ENCODE data around the gene HIF3A. TPM values are rescaled to one million over a fixed set of nuclear protein-coding genes. Genes with fewer than 3 reads are reported as not detected.

Gene HIF3A
- total RNA-seq, 1 experiment from 2014 or later: 5.2 TPM

DNA sequence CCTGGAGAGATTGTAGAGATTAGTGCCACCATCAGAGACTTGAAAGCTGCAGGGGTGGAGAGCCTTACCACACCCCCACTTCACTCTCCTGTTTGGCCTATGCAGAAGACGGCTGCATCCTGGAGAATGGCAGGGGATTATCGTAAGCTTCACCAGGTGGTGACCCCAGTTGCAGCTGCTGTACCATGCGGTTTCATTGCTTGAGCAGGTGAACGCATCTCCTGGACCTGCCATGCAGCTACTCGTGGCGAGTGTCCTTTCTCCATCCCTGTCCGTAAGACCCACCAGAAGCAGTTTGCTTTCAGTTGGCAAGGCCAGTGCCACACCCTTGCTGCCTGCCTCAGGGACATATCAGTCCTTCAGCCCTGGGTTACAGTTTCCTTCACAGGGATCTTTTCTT, 71.3 kb downstream of the HIF3A start:
- peak in 1 of 2 experiments; percentile 23 for DNase-seq
- Mint-ChIP-seq H3K36me3 (ENCODE audit: insufficient read depth, unreplicated experiment) (peaks cover 52% of the 10 kb centered on the region), H3K4me1 (ENCODE audit: low read depth, unreplicated experiment) (no peaks in the 10 kb centered on the region), H3K27me3 (ENCODE audit: insufficient read depth, unreplicated experiment) (no peaks in the 10 kb centered on the region), H3K9me3 (ENCODE audit: unreplicated experiment) (no peaks in the 10 kb centered on the region), H3K27ac (ENCODE audit: unreplicated experiment) (no peak overlapping the region), H3K4me3 (ENCODE audit: unreplicated experiment) (no peak overlapping the region)
- no TSS peak for BruUV-seq (replicated peaks)
- TF ChIP-seq, protein P1, sequence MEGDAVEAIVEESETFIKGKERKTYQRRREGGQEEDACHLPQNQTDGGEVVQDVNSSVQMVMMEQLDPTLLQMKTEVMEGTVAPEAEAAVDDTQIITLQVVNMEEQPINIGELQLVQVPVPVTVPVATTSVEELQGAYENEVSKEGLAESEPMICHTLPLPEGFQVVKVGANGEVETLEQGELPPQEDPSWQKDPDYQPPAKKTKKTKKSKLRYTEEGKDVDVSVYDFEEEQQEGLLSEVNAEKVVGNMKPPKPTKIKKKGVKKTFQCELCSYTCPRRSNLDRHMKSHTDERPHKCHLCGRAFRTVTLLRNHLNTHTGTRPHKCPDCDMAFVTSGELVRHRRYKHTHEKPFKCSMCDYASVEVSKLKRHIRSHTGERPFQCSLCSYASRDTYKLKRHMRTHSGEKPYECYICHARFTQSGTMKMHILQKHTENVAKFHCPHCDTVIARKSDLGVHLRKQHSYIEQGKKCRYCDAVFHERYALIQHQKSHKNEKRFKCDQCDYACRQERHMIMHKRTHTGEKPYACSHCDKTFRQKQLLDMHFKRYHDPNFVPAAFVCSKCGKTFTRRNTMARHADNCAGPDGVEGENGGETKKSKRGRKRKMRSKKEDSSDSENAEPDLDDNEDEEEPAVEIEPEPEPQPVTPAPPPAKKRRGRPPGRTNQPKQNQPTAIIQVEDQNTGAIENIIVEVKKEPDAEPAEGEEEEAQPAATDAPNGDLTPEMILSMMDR (IDR thresholded peaks at IDR 0.05; ENCODE audit: insufficient read depth in 1 of 2, low read depth in 1 of 2, low read length in 1 of 2, severe bottlenecking in 1 of 2, unreplicated experiment in 1 of 2): no peak
- no peaks in the 10 kb centered on the region for H3K9me3 ChIP-seq
- H3K4me3 ChIP-seq (ENCODE audit: low read depth, low read length): no peak overlapping the region
- CTCF ChIA-PET: interaction anchor here (0.5 kb wide), 1 partner anchor 27 kb away, joined by 6 read pairs; no protein-coding TSS in a partner anchor
- H3K36me3 ChIP-seq (ENCODE audit: control insufficient read depth, insufficient read depth, low read length): peaks cover 2% of the 10 kb centered on the region; the same call in 1 of the 2 replicates
- intact Hi-C loops (cut with micrococcal nuclease; ENCODE audit: unreplicated experiment): no loop called here
- H3K4me1 ChIP-seq: peaks cover 5% of the 10 kb centered on the region; the same call in 1 of the 2 replicates
- H3K27me3 ChIP-seq (replicated peaks; ENCODE audit: control insufficient read depth, insufficient read depth, low read length): no peaks in the 10 kb centered on the region
- POLR2A ChIA-PET: no interaction called here

DNA sequence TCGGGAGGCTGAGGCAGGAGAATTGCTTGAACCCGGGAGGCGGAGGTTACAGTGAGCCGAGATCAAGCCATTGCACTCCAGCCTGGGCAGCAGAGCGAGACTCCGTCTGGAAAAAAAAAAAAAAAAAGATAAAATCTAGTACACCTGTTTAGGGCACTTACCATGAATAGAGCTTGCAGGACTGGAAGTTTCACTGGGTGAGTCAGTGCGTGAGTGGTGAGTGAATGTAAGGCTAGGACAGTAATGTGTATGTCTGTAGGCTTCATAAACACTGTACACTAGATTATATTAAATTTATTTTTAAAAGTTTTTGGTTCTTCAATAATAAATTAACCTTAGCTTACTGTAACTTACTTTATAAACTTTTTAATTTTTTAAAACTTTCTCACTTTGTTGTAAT, 73.0 kb downstream of the HIF3A start:
- Mint-ChIP-seq H3K36me3 (ENCODE audit: insufficient read depth, unreplicated experiment) (peaks cover 44% of the 10 kb centered on the region), H3K27me3 (ENCODE audit: insufficient read depth, unreplicated experiment) (no peaks in the 10 kb centered on the region), H3K9me3 (ENCODE audit: unreplicated experiment) (no peaks in the 10 kb centered on the region), H3K4me1 (ENCODE audit: low read depth, unreplicated experiment) (no peaks in the 10 kb centered on the region), H3K27ac (ENCODE audit: unreplicated experiment) (no peak overlapping the region), H3K4me3 (ENCODE audit: unreplicated experiment) (no peak overlapping the region)
- no peaks in the 10 kb centered on the region for H3K27me3 ChIP-seq (replicated peaks; ENCODE audit: control insufficient read depth, insufficient read depth, low read length)
- H3K4me1 ChIP-seq: peaks cover 6% of the 10 kb centered on the region; the same call in 1 of the 2 replicates
- TF ChIP-seq, protein P1 (IDR thresholded peaks at IDR 0.05; ENCODE audit: insufficient read depth in 1 of 2, low read depth in 1 of 2, low read length in 1 of 2, severe bottlenecking in 1 of 2, unreplicated experiment in 1 of 2): no peak
- POLR2A ChIA-PET: interaction anchor here (0.7 kb wide), 1 partner anchor 616 kb away, joined by 6 read pairs; no protein-coding TSS in a partner anchor
- H3K9me3 ChIP-seq: no peaks in the 10 kb centered on the region
- H3K36me3 ChIP-seq (ENCODE audit: control insufficient read depth, insufficient read depth, low read length): peaks cover 2% of the 10 kb centered on the region; the same call in 1 of the 2 replicates
- no peak overlapping the region for H3K4me3 ChIP-seq (ENCODE audit: low read depth, low read length)
- DNase-seq: peak in 1 of 2 experiments; percentile 12
- no TSS peak for BruUV-seq (replicated peaks)
- CTCF ChIA-PET: no interaction called here
- intact Hi-C loops (cut with micrococcal nuclease; ENCODE audit: unreplicated experiment): no loop called here

DNA sequence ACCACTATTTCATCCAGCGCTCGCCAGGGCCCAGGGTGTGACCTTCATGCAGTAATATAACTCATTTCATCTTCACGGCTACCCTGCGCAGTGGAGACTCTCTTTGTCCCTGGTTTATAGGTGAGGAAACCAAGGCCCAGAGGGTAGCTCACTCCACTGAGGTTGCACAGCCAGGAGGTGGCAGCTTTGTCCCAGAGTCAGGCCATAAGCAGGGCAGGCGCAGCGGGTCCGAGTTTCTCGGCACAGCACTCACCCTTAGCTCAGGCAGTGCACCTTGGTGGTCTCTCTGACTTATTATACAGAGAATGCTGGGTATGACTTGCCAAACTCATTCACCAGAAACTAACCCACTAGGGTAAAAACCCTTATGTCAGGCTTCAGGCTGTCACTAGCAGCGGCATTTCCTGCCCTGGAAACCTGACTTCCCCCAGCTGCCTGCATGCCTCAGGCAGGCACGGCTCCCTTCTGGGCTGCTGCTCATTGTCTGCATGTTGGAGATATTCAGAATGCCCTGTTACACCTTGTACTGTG, 74.6 kb downstream of the HIF3A start:
- CTCF ChIA-PET: interaction anchor here (1.2 kb wide), 1 partner anchor 91 kb away, joined by 3 read pairs; no protein-coding TSS in a partner anchor
- intact Hi-C loops (cut with micrococcal nuclease; ENCODE audit: unreplicated experiment): no loop called here
- Histone ChIP-seq H3K9me3 (no peaks in the 10 kb centered on the region), H3K4me1 (peaks cover 6% of the 10 kb centered on the region; the same call in 1 of the 2 replicates), H3K36me3 (ENCODE audit: control insufficient read depth, insufficient read depth, low read length) (no peaks in the 10 kb centered on the region; the same call in 1 of the 2 replicates), H3K4me3 (ENCODE audit: low read depth, low read length) (no peak overlapping the region), H3K27me3 (replicated peaks; ENCODE audit: control insufficient read depth, insufficient read depth, low read length) (no peaks in the 10 kb centered on the region)
- POLR2A ChIA-PET: no interaction called here
- Mint-ChIP-seq H3K4me3 (ENCODE audit: unreplicated experiment) (no peak overlapping the region), H3K27me3 (ENCODE audit: insufficient read depth, unreplicated experiment) (no peaks in the 10 kb centered on the region), H3K36me3 (ENCODE audit: insufficient read depth, unreplicated experiment) (peaks cover 39% of the 10 kb centered on the region), H3K4me1 (ENCODE audit: low read depth, unreplicated experiment) (no peaks in the 10 kb centered on the region), H3K27ac (ENCODE audit: unreplicated experiment) (no peak overlapping the region), H3K9me3 (ENCODE audit: unreplicated experiment) (no peaks in the 10 kb centered on the region)
- DNase-seq: no peak
- TF ChIP-seq, protein P1 (IDR thresholded peaks at IDR 0.05; ENCODE audit: insufficient read depth in 1 of 2, low read depth in 1 of 2, low read length in 1 of 2, severe bottlenecking in 1 of 2, unreplicated experiment in 1 of 2): no peak
- no TSS peak for BruUV-seq (replicated peaks)
